Stimulated activated naive CD8-positive, alpha-beta T cell treated with anti-CD3 and anti-CD28 coated beads, Interleukin-15, Interleukin-2, amounts not matched to agents 100 ng/mL and 50 ng/mL, for 24 hours (primary cell): Measurements from ENCODE around the gene DCTD.

Source experiments
- H3K27ac Mint-ChIP-seq: one replicate; pipeline ENCODE4 v1.8.0; 2021; ENCODE audit warnings: mild to moderate bottlenecking, mixed read lengths
- H3K27me3 Mint-ChIP-seq: one replicate; pipeline ENCODE4 v1.8.0; 2021; ENCODE audit warnings: mixed read lengths
- H3K36me3 Mint-ChIP-seq: one replicate; pipeline ENCODE4 v1.8.0; 2021; ENCODE audit warnings: low read depth, mixed read lengths
- H3K4me1 Mint-ChIP-seq: one replicate; pipeline ENCODE4 v1.8.0; 2021; ENCODE audit warnings: low read depth, mixed read lengths
- H3K4me3 Mint-ChIP-seq: one replicate; pipeline ENCODE4 v1.8.0; 2021; ENCODE audit warnings: mild to moderate bottlenecking, mixed read lengths
- H3K9me3 Mint-ChIP-seq: one replicate; pipeline ENCODE4 v1.8.0; 2021; ENCODE audit warnings: mixed read lengths

Gene DCTD

DNA sequence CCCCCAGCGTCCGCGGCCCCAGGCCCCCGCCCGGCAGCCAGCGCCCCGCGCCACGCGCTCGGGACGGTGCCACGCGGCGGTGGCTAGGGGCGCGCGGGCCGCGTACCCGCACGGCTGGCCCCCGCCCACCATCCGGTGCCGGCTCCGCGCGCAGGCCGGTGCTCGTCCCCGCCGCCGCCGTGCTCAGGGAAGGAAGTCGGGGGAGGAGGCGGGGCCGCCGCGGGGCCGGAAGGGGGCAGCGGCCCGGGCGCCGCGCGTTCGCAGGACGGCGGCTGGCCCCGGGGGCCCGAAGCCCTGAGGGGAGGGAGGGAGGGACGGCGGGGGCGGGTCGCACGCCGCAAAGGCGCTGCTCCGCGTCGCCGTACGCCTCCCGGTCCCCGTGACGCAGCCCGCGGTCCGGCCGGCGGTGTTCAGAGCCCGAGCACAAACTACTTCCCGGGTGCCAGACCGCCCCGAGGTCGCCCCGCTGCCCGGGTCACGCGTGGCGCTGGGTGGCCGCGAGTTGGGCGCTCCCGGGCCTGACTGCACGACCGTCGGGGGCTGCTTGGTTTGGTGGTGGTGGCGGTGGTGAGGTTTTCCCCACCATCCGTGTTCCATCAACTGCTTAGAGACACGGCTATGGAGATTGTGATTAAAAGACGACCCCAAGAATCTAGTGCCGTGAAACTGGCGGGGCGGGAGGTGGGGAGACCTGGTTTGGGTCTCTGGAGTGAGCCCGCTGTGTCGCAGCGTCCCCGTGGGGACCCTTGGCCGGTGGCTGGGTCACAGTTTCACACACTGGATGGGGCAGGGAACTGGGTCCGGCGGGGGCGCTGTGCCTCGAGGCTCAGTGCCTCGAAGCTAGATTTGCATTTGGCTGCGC is at the start of gene DCTD:
TSS of gene DCTD (minus strand) at position 205 of the 862 bp plus-strand sequence. CDS start 1,818 bp downstream, outside the sequence.
- Mint-ChIP-seq H3K27ac (peak within 1 kb of the TSS; percentile 96), H3K4me3 (peak within 1 kb of the TSS; percentile 87), H3K27me3 (no peaks in the 10 kb centered on the region), H3K36me3 (peaks cover 30% of the 10 kb centered on the region), H3K4me1 (peaks cover 60% of the 10 kb centered on the region), H3K9me3 (no peaks in the 10 kb centered on the region)

- no peaks in the 10 kb centered on the region for H3K36me3 Mint-ChIP-seq
- no peaks in the 10 kb centered on the region for H3K9me3 Mint-ChIP-seq
- H3K27me3 Mint-ChIP-seq: peaks cover 19% of the 10 kb centered on the region
- no peak overlapping the region for H3K4me3 Mint-ChIP-seq
- H3K4me1 Mint-ChIP-seq: no peaks in the 10 kb centered on the region
- H3K27ac Mint-ChIP-seq: no peak overlapping the region
Observed at GRCh38 chr4:182960746-182961145, 43.6 kb upstream of the DCTD start.

GRCh38 chr4:182960228-182960627 is 43.0 kb upstream of the DCTD start:
- Mint-ChIP-seq H3K9me3 (no peaks in the 10 kb centered on the region), H3K4me3 (no peak overlapping the region), H3K36me3 (no peaks in the 10 kb centered on the region), H3K27me3 (peaks cover 15% of the 10 kb centered on the region), H3K27ac (no peak overlapping the region), H3K4me1 (no peaks in the 10 kb centered on the region)

DNA sequence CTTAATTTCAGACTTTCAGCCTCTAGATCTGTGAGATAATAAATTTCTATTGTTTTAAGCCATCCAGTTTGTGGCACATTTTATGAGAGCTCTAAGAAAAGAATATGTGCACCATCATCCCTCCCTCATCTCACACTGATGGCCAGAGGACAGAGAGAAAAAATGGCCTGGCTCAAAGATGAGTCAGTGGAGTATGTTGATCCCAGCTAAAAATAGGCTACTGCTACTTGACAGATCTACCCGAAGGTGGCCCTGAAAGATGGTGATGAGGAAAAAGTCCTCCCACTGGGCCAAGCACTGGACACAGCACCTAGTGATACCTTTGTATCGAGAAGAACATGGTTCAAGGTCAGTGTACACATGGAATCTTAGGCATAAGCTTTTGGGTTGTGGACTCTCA is 38.2 kb upstream of the DCTD start:
- Mint-ChIP-seq H3K4me1 (no peaks in the 10 kb centered on the region), H3K27me3 (peaks cover 4% of the 10 kb centered on the region), H3K27ac (no peak overlapping the region), H3K36me3 (no peaks in the 10 kb centered on the region), H3K9me3 (no peaks in the 10 kb centered on the region), H3K4me3 (no peak overlapping the region)

DNA sequence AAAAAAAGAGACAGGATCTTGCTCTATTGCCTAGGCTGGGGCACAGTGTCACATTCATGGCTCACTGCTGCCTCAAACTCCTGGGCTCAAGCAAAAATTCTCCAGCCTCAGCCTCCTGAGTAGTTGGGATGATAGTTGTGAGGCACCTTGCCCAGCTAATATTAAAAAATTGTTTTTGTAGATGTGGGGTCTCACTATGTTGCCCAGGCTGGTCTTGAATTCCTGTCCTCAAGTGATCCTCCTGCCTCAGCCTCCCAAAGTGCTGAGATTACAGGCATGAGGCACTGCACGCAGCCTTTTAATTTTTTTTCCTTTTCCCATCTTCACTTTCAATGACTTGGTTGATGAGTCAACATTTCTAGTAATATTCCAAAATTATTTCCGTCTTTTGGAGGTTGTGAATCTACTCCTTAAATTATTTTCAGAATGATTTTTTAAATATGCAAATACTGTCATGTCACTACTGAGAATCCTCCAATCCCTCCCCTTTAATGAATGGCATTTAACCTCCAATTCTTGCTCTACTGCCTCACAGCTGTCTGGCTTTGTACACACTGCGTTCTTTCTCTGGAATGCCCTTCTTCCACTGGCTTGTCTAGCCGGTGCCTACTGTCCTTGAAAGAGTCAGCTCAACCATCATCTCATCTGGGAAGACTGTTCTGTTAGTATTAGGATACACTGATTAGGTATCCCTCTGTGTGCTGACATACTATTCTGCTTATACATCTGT is 27.5 kb upstream of the DCTD start:
- H3K36me3 Mint-ChIP-seq: no peaks in the 10 kb centered on the region
- no peaks in the 10 kb centered on the region for H3K4me1 Mint-ChIP-seq

DNA sequence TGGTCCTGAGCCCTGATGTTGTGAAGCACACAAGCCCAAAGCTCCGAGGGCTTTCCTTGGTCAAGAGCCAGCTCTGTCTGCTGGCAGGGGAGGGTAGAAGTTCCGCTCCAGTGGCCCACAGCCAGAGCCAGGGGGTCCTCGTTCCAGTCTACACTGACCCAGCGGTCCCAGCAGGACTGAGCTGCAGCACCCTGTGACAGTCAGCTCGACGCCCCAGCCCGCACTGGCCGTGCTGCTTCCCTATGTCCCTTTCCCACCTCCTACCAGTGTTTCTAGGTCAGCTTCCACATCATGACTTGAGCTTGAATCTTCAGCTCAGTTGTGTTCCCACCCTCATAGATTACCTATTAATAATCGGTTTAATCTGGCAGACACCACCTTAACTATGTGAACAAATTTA is 22.5 kb upstream of the DCTD start:
- no peak overlapping the region for H3K4me3 Mint-ChIP-seq
- H3K27me3 Mint-ChIP-seq: peaks cover 15% of the 10 kb centered on the region
- no peak overlapping the region for H3K27ac Mint-ChIP-seq
- no peaks in the 10 kb centered on the region for H3K9me3 Mint-ChIP-seq
- H3K36me3 Mint-ChIP-seq: no peaks in the 10 kb centered on the region
- no peaks in the 10 kb centered on the region for H3K4me1 Mint-ChIP-seq

More for the DNA sequence above, 27.5 kb upstream of the DCTD start:
- no peaks in the 10 kb centered on the region for H3K9me3 Mint-ChIP-seq
- H3K27ac Mint-ChIP-seq: no peak overlapping the region
- H3K4me3 Mint-ChIP-seq: no peak overlapping the region
- peaks cover 22% of the 10 kb centered on the region for H3K27me3 Mint-ChIP-seq

GRCh38 chr4:182938205-182938645 is 21.0 kb upstream of the DCTD start:
- no peak overlapping the region for H3K27ac Mint-ChIP-seq
- H3K4me1 Mint-ChIP-seq: no peaks in the 10 kb centered on the region
- no peak overlapping the region for H3K4me3 Mint-ChIP-seq
- peaks cover 20% of the 10 kb centered on the region for H3K27me3 Mint-ChIP-seq
- H3K9me3 Mint-ChIP-seq: no peaks in the 10 kb centered on the region
- no peaks in the 10 kb centered on the region for H3K36me3 Mint-ChIP-seq

- Mint-ChIP-seq H3K36me3 (no peaks in the 10 kb centered on the region), H3K4me1 (no peaks in the 10 kb centered on the region), H3K27ac (no peak overlapping the region), H3K27me3 (peaks cover 21% of the 10 kb centered on the region), H3K4me3 (no peak overlapping the region), H3K9me3 (no peaks in the 10 kb centered on the region)
Observed at GRCh38 chr4:182937268-182938204, 20.4 kb upstream of the DCTD start.

GRCh38 chr4:182932651-182933050 is 15.5 kb upstream of the DCTD start:
- Mint-ChIP-seq H3K4me3 (no peak overlapping the region), H3K36me3 (no peaks in the 10 kb centered on the region), H3K27ac (no peak overlapping the region), H3K27me3 (peaks cover 22% of the 10 kb centered on the region), H3K4me1 (no peaks in the 10 kb centered on the region), H3K9me3 (no peaks in the 10 kb centered on the region)

GRCh38 chr4:182931691-182932345 is 14.6 kb upstream of the DCTD start:
- H3K27me3 Mint-ChIP-seq: peaks cover 23% of the 10 kb centered on the region
- H3K9me3 Mint-ChIP-seq: no peaks in the 10 kb centered on the region
- no peak overlapping the region for H3K27ac Mint-ChIP-seq
- no peaks in the 10 kb centered on the region for H3K36me3 Mint-ChIP-seq
- no peaks in the 10 kb centered on the region for H3K4me1 Mint-ChIP-seq
- no peak overlapping the region for H3K4me3 Mint-ChIP-seq

DNA sequence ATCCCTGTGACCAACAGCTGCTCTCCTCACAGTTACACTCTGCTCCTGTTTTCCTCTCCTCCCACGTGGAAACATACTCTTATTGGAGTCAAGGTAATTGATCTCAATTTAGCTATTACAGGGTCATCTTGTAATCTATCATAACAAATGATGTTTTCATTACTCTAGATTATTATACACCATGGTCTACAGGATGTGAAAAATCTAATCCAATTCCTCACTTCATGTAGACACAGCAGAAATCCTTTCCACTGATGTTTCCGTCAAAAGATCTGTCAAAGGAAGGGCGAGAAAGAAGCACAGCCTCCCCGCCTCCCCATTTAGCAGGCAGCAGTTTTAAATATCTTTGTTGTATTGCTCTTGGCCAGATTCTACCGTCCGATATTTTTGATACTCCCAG is 13.7 kb upstream of the DCTD start:
- Mint-ChIP-seq H3K4me1 (no peaks in the 10 kb centered on the region), H3K27me3 (peaks cover 23% of the 10 kb centered on the region), H3K4me3 (no peak overlapping the region), H3K27ac (no peak overlapping the region), H3K36me3 (no peaks in the 10 kb centered on the region), H3K9me3 (no peaks in the 10 kb centered on the region)

- H3K4me1 Mint-ChIP-seq: no peaks in the 10 kb centered on the region
- H3K27ac Mint-ChIP-seq: no peak overlapping the region
- no peaks in the 10 kb centered on the region for H3K36me3 Mint-ChIP-seq
- H3K27me3 Mint-ChIP-seq: peaks cover 23% of the 10 kb centered on the region
- H3K9me3 Mint-ChIP-seq: no peaks in the 10 kb centered on the region
- no peak overlapping the region for H3K4me3 Mint-ChIP-seq
Observed at GRCh38 chr4:182929296-182929695, 12.1 kb upstream of the DCTD start.

GRCh38 chr4:182928061-182928460 is 10.9 kb upstream of the DCTD start:
- Mint-ChIP-seq H3K4me1 (no peaks in the 10 kb centered on the region), H3K27ac (no peak overlapping the region), H3K36me3 (no peaks in the 10 kb centered on the region), H3K9me3 (no peaks in the 10 kb centered on the region), H3K27me3 (peaks cover 11% of the 10 kb centered on the region), H3K4me3 (no peak overlapping the region)

- Mint-ChIP-seq H3K36me3 (no peaks in the 10 kb centered on the region), H3K4me3 (no peak overlapping the region), H3K27ac (no peak overlapping the region), H3K9me3 (no peaks in the 10 kb centered on the region), H3K27me3 (peaks cover 7% of the 10 kb centered on the region), H3K4me1 (no peaks in the 10 kb centered on the region)
Observed at GRCh38 chr4:182927505-182927904, 10.3 kb upstream of the DCTD start.
